CD8-positive, alpha-beta memory T cell (primary cell): ENCODE measurements around the gene CHKA. TPM values are rescaled to one million over a fixed set of nuclear protein-coding genes. Genes with fewer than 3 reads are reported as not detected.
A peak's percentile ranks its signal among the peaks of the same experiment; 100 is the strongest.

Experiments
- CTCF ChIA-PET: fragments of 350-600 bp; sonication (Branson Sonifier 250); formaldehyde crosslinking; loops from one replicate; lab custom pipeline; 2021; ENCODE audit warnings: antibody characterized with exemption; lab: Charles Lee
- POLR2A ChIA-PET: fragments of 350-600 bp; sonication (Branson Sonifier 250); formaldehyde crosslinking; loops from one replicate; lab custom pipeline; 2021; ENCODE audit warnings: antibody characterized with exemption; lab: Charles Lee
- DNase-seq, 5 donors: peaks; one replicate each; pipeline versions ENCODE4 v3.0.0 to v3.0.0-alpha.2; 2020 to 2022; ENCODE audit warnings: mixed read lengths in 1 of 5
- H3K27ac ChIP-seq: one replicate; pipeline ENCODE4 v1.7.0; 2013; ENCODE audit warnings: low read depth, mild to moderate bottlenecking, low read length, moderate library complexity
- H3K27me3 ChIP-seq: 2 replicates; pipeline ENCODE4 v1.7.0; 2013; ENCODE audit warnings: low read length, mild to moderate bottlenecking; ENCODE audit not compliant: insufficient read depth, poor library complexity, severe bottlenecking
- H3K36me3 ChIP-seq: 2 replicates; pipeline ENCODE4 v1.7.0; 2013; ENCODE audit warnings: mild to moderate bottlenecking, low read length, moderate library complexity; ENCODE audit not compliant: insufficient read depth
- H3K4me1 ChIP-seq: 2 replicates; pipeline ENCODE4 v1.7.0; 2013; ENCODE audit warnings: mild to moderate bottlenecking, low read length, moderate library complexity; ENCODE audit not compliant: insufficient read depth
- H3K4me3 ChIP-seq: 2 replicates; pipeline ENCODE4 v1.7.0; 2013; ENCODE audit warnings: mild to moderate bottlenecking, low read length
- H3K9me3 ChIP-seq: 2 replicates; pipeline ENCODE4 v1.7.0; 2013; ENCODE audit warnings: mild to moderate bottlenecking, low read length
- H3K27ac Mint-ChIP-seq, 8 donors: one replicate each; pipeline ENCODE4 v1.8.0; 2020 to 2021; ENCODE audit warnings: mixed read lengths in 8 of 8, mild to moderate bottlenecking in 6 of 8, inconsistent platforms in 3 of 8, moderate library complexity in 3 of 8
- H3K27me3 Mint-ChIP-seq, 2 donors: one replicate each; pipeline ENCODE4 v1.8.0; 2020 to 2021; ENCODE audit warnings: mixed read lengths in 2 of 2, mild to moderate bottlenecking in 1 of 2, moderate library complexity in 1 of 2
- H3K36me3 Mint-ChIP-seq, 3 donors: one replicate each; pipeline ENCODE4 v1.8.0; 2020 to 2021; ENCODE audit warnings: mixed read lengths in 3 of 3, inconsistent platforms in 1 of 3, mild to moderate bottlenecking in 1 of 3
- H3K4me1 Mint-ChIP-seq, 3 donors: one replicate each; pipeline ENCODE4 v1.8.0; 2020 to 2021; ENCODE audit warnings: mixed read lengths in 3 of 3, inconsistent platforms in 1 of 3, mild to moderate bottlenecking in 1 of 3
- H3K4me3 Mint-ChIP-seq, 7 donors: one replicate each; pipeline ENCODE4 v1.8.0; 2020 to 2021; ENCODE audit warnings: mixed read lengths in 7 of 7, mild to moderate bottlenecking in 6 of 7, moderate library complexity in 4 of 7, inconsistent platforms in 2 of 7
- H3K9me3 Mint-ChIP-seq, 5 donors: one replicate each; pipeline ENCODE4 v1.8.0; 2020 to 2022; ENCODE audit warnings: mixed read lengths in 5 of 5, mild to moderate bottlenecking in 3 of 5, moderate library complexity in 2 of 5, inconsistent platforms in 1 of 5
- polyA plus RNA-seq: library from polyadenylated mRNA; unstranded; fragments of 300-500 nt; fragmentation: Illumina TruSeq; gene quantifications from one replicate; pipeline ENCODE4 v1.2.3, GENCODE V29; 2021
- total RNA-seq, 2 experiments: library from RNA; stranded (reverse); gene quantifications; one replicate each; pipeline ENCODE4 v1.2.3, GENCODE V29; 2021

The CHKA gene
- total and polyA plus RNA-seq, 3 experiments from 2014 or later: 3.1 to 14.0 (median 11.6) TPM

DNA sequence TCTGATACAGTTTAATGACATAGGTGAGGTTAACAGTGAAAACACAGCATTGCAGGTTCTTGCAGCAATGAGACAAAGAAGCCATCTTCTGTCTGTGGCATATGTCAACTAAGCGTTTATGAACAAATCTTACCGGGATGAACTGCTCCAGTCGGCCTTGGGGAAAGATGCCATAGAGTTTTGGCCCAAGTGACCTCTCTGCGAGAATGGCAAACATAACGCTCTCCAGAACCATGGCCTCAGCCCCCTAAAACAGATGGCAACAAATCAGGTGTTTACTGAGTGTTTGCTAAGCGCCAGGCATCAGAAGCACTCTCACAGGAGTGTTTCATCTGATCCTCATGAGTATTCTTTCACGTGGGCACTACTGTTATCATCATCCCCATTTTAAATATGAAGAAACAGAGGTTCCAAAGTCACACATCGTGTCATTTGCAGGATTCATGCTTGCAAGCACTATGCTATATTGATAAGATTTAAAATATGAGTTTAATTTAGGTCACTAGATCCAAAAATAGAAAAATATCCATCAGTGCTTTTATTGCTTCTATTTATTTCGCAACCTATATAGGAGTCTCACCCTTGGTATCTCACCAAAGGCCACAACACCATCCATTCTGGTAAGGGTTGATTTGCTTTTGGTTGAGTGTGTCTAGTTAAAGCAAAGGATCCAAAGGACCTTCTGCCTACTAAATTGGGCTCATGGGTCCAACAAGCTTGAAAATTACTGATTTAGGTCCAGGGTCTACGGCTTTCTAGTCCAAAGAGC lies 46.4 kb downstream of the CHKA start:
- no peaks in the 10 kb centered on the region for H3K9me3 ChIP-seq
- no peaks in the 10 kb centered on the region for H3K27me3 Mint-ChIP-seq
- H3K4me3 ChIP-seq: no peak overlapping the region
- CTCF ChIA-PET: no interaction called here
- peaks cover 0 to 5% (median 0%) of the 10 kb centered on the region in 3 donors for H3K36me3 Mint-ChIP-seq
- no peaks in the 10 kb centered on the region for H3K4me1 ChIP-seq
- DNase-seq: no peak
- H3K4me1 Mint-ChIP-seq: no peaks in the 10 kb centered on the region
- H3K36me3 ChIP-seq: no peaks in the 10 kb centered on the region
- no peak overlapping the region for H3K27ac ChIP-seq
- H3K9me3 Mint-ChIP-seq: no peaks in the 10 kb centered on the region
- H3K27me3 ChIP-seq: no peaks in the 10 kb centered on the region
- no peak overlapping the region for H3K4me3 Mint-ChIP-seq
- no peak overlapping the region for H3K27ac Mint-ChIP-seq
- POLR2A ChIA-PET: no interaction called here

DNA sequence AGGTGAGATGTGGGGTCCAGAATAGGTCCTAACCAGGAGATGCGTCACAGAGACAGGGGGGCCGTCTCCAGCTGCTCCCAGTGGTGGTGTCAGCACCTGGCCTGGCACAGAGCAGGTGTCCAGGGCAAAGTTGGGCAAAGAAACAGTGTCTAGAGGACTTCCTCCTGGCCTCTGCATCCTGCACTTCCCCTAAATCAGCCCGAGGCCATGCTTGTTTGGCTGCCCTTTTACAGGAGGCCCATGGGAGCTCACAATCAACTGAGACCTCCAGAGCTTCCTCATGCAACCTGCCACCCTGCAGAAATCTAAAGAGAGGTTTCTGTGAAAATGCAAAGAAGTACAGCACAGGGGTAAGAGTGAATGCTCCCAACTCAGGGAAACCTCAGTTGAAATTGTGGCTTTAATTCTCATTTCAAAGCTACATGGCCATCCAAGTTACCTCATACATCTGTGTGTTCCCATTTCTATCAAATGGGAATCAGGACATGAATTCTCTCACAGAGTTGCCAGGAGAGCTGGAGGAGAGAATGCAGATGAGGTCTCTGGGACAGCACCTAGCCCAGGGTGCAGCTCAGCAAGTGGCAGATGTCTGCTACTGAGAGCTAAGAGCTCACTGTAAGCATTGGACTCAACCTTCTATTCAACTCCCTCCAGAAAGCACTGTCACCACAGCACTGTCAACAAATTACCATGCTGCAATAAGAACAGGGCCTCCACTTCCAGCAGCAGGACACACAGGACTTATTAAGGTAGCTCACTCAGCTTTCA lies 49.7 kb downstream of the CHKA start:
- DNase-seq: no peak
- H3K27me3 ChIP-seq: no peaks in the 10 kb centered on the region
- ChIA-PET CTCF (no interaction called here), POLR2A (no interaction called here)
- H3K27me3 Mint-ChIP-seq: peaks cover 0 to 2% of the 10 kb centered on the region in 2 donors
- no peak overlapping the region for H3K4me3 Mint-ChIP-seq
- no peaks in the 10 kb centered on the region for H3K4me1 ChIP-seq
- peaks cover 0 to 12% (median 0%) of the 10 kb centered on the region in 3 donors for H3K36me3 Mint-ChIP-seq
- H3K4me1 Mint-ChIP-seq: no peaks in the 10 kb centered on the region
- no peak overlapping the region for H3K27ac Mint-ChIP-seq
- no peaks in the 10 kb centered on the region for H3K36me3 ChIP-seq
- no peaks in the 10 kb centered on the region for H3K9me3 ChIP-seq
- no peaks in the 10 kb centered on the region for H3K9me3 Mint-ChIP-seq
- H3K4me3 ChIP-seq: no peak overlapping the region
- H3K27ac ChIP-seq: no peak overlapping the region

DNA sequence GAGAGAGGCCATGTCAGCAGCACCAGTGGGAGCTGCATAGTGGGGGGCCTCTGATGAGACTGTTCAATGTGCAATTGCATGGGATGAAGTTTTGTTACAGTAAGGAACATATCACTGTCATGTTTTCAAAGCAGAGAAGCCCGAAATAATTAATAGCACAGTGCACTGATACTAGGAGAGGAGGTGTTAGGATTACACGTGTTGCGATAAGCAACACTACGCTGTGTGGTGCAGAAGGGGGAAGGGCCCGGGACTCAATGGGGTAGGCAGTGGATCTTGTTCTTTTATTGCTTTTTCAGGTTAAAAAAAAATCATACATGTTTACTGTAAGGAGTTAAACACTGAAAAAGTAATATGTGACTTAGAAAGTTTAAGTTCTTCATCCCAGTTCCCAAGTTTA lies 53.2 kb downstream of the CHKA start:
- peak overlapping the region in 1 of 8 donors; percentile 20 for H3K27ac Mint-ChIP-seq
- Histone ChIP-seq H3K27ac (no peak overlapping the region), H3K9me3 (no peaks in the 10 kb centered on the region), H3K27me3 (no peaks in the 10 kb centered on the region), H3K4me1 (no peaks in the 10 kb centered on the region), H3K4me3 (no peak overlapping the region), H3K36me3 (no peaks in the 10 kb centered on the region)
- ChIA-PET CTCF (no interaction called here), POLR2A (no interaction called here)
- no peaks in the 10 kb centered on the region for H3K9me3 Mint-ChIP-seq
- H3K4me1 Mint-ChIP-seq: no peaks in the 10 kb centered on the region
- H3K36me3 Mint-ChIP-seq: peaks cover 5 to 16% (median 8%) of the 10 kb centered on the region in 3 donors
- no peak for DNase-seq
- no peak overlapping the region for H3K4me3 Mint-ChIP-seq
- peaks cover 0 to 2% of the 10 kb centered on the region in 2 donors for H3K27me3 Mint-ChIP-seq

DNA sequence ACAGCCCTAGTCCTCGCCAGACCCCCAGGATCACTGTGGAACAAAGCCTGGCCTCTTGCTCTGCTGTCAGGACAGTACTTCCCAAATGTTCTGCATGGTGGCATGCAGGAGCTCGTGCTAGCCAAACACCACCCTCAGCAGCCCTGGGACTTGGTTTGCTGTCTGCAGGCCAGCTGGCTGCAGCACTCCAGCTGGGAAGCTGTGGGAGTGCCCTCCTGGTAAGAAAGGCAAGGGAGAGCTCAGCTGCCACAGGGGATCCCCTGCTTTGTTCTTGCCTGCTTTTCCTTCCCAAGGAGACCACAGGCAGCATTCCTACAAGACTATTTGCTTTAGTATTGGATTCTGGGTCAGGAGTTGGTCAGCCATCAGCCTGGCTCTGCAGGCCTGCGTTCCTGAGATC lies 54.4 kb downstream of the CHKA start:
- H3K27ac ChIP-seq: no peak overlapping the region
- H3K27me3 ChIP-seq: no peaks in the 10 kb centered on the region
- no peak overlapping the region for H3K4me3 ChIP-seq
- no peak overlapping the region for H3K27ac Mint-ChIP-seq
- H3K36me3 Mint-ChIP-seq: peaks cover 5 to 14% (median 10%) of the 10 kb centered on the region in 3 donors
- no peak overlapping the region for H3K4me3 Mint-ChIP-seq
- CTCF ChIA-PET: no interaction called here
- H3K36me3 ChIP-seq: no peaks in the 10 kb centered on the region
- no peaks in the 10 kb centered on the region for H3K4me1 ChIP-seq
- H3K4me1 Mint-ChIP-seq: no peaks in the 10 kb centered on the region
- DNase-seq: no peak
- POLR2A ChIA-PET: no interaction called here
- no peaks in the 10 kb centered on the region for H3K9me3 ChIP-seq
- H3K27me3 Mint-ChIP-seq: peaks cover 0 to 2% of the 10 kb centered on the region in 2 donors
- no peaks in the 10 kb centered on the region for H3K9me3 Mint-ChIP-seq

DNA sequence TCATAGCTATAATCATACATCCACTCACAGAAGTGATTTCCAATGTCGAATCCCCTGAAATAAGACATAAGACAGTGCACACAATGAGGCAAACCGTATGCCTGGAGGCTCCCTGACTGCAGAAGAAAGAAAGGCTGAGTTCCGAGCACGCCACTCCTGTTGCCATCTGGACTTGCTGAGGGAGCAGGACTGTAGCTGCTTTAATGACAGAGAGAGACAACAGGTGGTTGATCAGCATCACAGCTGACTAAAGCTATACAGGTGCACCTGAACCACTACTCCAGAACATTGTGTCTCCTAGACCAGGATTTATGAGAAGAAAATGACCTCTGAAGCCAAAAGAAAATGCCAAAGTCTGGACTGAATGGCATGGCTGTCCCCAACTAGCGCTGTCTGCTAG lies 55.3 kb downstream of the CHKA start:
- no peak overlapping the region for H3K4me3 Mint-ChIP-seq
- no peaks in the 10 kb centered on the region for H3K36me3 ChIP-seq
- peaks cover 5 to 13% (median 11%) of the 10 kb centered on the region in 3 donors for H3K36me3 Mint-ChIP-seq

DNA sequence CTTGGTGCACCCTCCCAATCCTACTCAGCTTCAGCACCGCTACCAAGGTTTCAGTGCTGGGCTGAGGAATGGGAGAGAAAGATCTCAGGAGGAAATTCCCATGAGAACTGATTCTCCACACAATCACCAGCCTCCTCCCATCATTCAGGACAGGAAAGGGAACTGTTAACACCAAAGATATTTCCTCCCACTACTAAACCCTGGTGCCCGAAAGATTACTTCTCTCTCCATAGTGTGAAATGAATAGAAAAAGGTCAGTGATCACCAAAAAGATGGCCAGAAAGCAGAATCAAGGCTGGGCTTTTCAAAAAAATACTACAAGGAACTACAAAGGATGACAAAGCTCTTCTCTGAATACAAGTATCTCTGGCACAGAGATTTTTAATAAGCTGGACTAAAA lies 56.3 kb downstream of the CHKA start:
- H3K4me1 ChIP-seq: no peaks in the 10 kb centered on the region
- H3K4me3 ChIP-seq: no peak overlapping the region
- CTCF ChIA-PET: no interaction called here
- no peak overlapping the region for H3K4me3 Mint-ChIP-seq
- no peak overlapping the region for H3K27ac ChIP-seq
- H3K27me3 Mint-ChIP-seq: peaks cover 0 to 2% of the 10 kb centered on the region in 2 donors
- DNase-seq: no peak
- no peaks in the 10 kb centered on the region for H3K4me1 Mint-ChIP-seq
- POLR2A ChIA-PET: no interaction called here
- H3K36me3 ChIP-seq: no peaks in the 10 kb centered on the region
- H3K9me3 Mint-ChIP-seq: no peaks in the 10 kb centered on the region
- H3K27me3 ChIP-seq: no peaks in the 10 kb centered on the region
- H3K9me3 ChIP-seq: no peaks in the 10 kb centered on the region
- H3K27ac Mint-ChIP-seq: peak overlapping the region in 1 of 8 donors; percentile 10
- H3K36me3 Mint-ChIP-seq: peaks cover 5 to 16% (median 11%) of the 10 kb centered on the region in 3 donors

More for the DNA sequence above, 55.3 kb downstream of the CHKA start:
- no peak overlapping the region for H3K27ac ChIP-seq
- DNase-seq: no peak
- Mint-ChIP-seq H3K4me1 (no peaks in the 10 kb centered on the region), H3K27ac (no peak overlapping the region), H3K27me3 (peaks cover 0 to 2% of the 10 kb centered on the region in 2 donors), H3K9me3 (no peaks in the 10 kb centered on the region)
- no peak overlapping the region for H3K4me3 ChIP-seq
- no peaks in the 10 kb centered on the region for H3K4me1 ChIP-seq
- H3K27me3 ChIP-seq: no peaks in the 10 kb centered on the region
- ChIA-PET POLR2A (no interaction called here), CTCF (no interaction called here)
- H3K9me3 ChIP-seq: no peaks in the 10 kb centered on the region

DNA sequence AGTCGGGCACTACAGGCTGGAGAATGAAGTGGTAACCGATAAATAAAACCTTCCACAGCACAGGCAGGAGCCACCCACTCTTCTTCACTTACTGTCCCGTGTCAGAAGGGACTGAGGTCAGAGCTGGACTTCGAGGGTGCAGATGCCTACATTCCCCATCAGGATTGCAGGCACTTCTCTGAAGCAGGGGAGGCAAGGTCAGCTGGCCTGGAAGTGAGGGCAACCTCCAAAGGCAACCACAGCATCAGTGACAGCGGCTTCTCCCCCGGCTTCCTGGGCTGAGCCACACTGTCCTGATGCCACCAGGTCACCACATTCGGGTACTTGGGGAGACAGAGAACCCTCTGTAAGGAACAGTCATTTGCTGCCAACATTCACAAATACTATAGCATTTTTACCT lies 59.7 kb downstream of the CHKA start:
- POLR2A ChIA-PET: no interaction called here
- no peak overlapping the region for H3K4me3 Mint-ChIP-seq
- H3K36me3 ChIP-seq: no peaks in the 10 kb centered on the region

DNA sequence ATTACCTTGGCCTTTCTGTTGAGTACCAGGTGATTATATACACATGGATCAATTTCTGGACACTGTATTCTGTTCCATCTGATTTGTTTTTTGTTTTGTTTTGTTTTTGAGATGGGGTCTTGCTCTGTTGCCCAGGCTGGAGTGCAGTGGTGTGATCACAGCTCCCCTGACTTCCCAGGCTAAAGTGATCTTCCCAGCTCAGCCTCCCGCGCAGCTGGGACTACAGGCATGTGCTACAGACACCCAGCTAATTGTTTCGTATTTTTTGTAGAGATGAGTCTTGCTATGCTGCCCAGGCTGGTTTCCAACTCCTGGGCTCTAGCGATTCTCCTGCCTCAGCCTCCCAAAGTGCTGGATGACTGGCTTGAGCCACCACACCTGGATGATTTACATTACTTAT lies 63.4 kb downstream of the CHKA start:
- Mint-ChIP-seq H3K27ac (peak overlapping the region in 1 of 8 donors; percentile 43), H3K4me1 (no peaks in the 10 kb centered on the region), H3K4me3 (no peak overlapping the region), H3K27me3 (no peaks in the 10 kb centered on the region), H3K36me3 (peaks cover 0 to 10% (median 4%) of the 10 kb centered on the region in 3 donors), H3K9me3 (no peaks in the 10 kb centered on the region)
- H3K4me1 ChIP-seq: no peaks in the 10 kb centered on the region
- no peak for DNase-seq
- CTCF ChIA-PET: no interaction called here
- no peak overlapping the region for H3K27ac ChIP-seq
- H3K27me3 ChIP-seq: no peaks in the 10 kb centered on the region
- POLR2A ChIA-PET: no interaction called here
- no peaks in the 10 kb centered on the region for H3K9me3 ChIP-seq
- no peak overlapping the region for H3K4me3 ChIP-seq
- no peaks in the 10 kb centered on the region for H3K36me3 ChIP-seq

More for the DNA sequence above, 59.7 kb downstream of the CHKA start:
- DNase-seq: no peak
- H3K27ac Mint-ChIP-seq: peak overlapping the region in 1 of 8 donors; percentile 52
- CTCF ChIA-PET: no interaction called here
- no peak overlapping the region for H3K27ac ChIP-seq
- no peaks in the 10 kb centered on the region for H3K4me1 Mint-ChIP-seq
- no peaks in the 10 kb centered on the region for H3K9me3 Mint-ChIP-seq
- no peaks in the 10 kb centered on the region for H3K4me1 ChIP-seq
- H3K27me3 ChIP-seq: no peaks in the 10 kb centered on the region
- no peaks in the 10 kb centered on the region for H3K9me3 ChIP-seq
- no peak overlapping the region for H3K4me3 ChIP-seq
- no peaks in the 10 kb centered on the region for H3K27me3 Mint-ChIP-seq
- peaks cover 5 to 11% (median 8%) of the 10 kb centered on the region in 3 donors for H3K36me3 Mint-ChIP-seq
